ENCODE results near the gene UNC45B.

UNC45B gene

DNA sequence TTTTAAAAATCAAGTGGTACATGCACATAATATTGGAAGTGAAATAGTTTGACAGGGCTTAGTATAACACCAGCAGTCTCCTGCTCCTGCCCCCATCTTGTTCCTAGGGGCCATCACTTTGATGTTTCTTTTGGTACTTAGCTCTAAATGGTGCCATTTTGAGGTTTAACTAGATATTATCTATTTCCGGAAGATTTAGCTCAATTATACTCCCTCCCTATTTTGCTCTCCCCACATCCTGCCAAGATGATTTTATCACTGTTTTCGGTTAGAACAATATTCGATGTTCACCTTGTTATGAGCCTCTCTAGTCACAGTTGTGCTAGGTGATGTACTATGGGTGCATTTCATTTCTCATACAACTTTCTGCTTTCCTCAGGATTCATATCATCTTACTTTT is 66.6 kb downstream of the UNC45B start:
- Histone ChIP-seq H3K79me2 (ENCODE audit: low read length) (no peaks in the 10 kb centered on the region), H3K36me3 (replicated peaks; ENCODE audit: insufficient read depth, low read length) (no peaks in the 10 kb centered on the region), H3K27ac (ENCODE audit: low read length) (no peak overlapping the region), H3K4me1 (ENCODE audit: low read length) (peaks cover 7% of the 10 kb centered on the region), H3F3A (ENCODE audit: insufficient read depth, low read length) (no peaks in the 10 kb centered on the region), H3K9me2 (replicated peaks; ENCODE audit: insufficient read depth, low read length) (no peaks in the 10 kb centered on the region), H3K9me3 (replicated peaks; ENCODE audit: insufficient read depth, low read length) (no peaks in the 10 kb centered on the region), H3K4me2 (ENCODE audit: low read depth, low read length) (no peak overlapping the region), H2AFZ (ENCODE audit: low read length) (no peak overlapping the region), H4K20me1 (ENCODE audit: insufficient read depth, low read length) (no peaks in the 10 kb centered on the region), H3K4me3 (ENCODE audit: low read length) (no peak overlapping the region), H3K9ac (ENCODE audit: low read length) (no peak overlapping the region), H3K27me3 (replicated peaks; ENCODE audit: insufficient read depth, low read length) (no peaks in the 10 kb centered on the region)
- DNase-seq: no peak
- no peak for TF ChIP-seq EZH2 (optimal IDR thresholded peaks at IDR 0.05; ENCODE audit: low read depth, low read length)
- TF ChIP-seq, protein P1, sequence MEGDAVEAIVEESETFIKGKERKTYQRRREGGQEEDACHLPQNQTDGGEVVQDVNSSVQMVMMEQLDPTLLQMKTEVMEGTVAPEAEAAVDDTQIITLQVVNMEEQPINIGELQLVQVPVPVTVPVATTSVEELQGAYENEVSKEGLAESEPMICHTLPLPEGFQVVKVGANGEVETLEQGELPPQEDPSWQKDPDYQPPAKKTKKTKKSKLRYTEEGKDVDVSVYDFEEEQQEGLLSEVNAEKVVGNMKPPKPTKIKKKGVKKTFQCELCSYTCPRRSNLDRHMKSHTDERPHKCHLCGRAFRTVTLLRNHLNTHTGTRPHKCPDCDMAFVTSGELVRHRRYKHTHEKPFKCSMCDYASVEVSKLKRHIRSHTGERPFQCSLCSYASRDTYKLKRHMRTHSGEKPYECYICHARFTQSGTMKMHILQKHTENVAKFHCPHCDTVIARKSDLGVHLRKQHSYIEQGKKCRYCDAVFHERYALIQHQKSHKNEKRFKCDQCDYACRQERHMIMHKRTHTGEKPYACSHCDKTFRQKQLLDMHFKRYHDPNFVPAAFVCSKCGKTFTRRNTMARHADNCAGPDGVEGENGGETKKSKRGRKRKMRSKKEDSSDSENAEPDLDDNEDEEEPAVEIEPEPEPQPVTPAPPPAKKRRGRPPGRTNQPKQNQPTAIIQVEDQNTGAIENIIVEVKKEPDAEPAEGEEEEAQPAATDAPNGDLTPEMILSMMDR (IDR thresholded peaks at IDR 0.05; ENCODE audit: low read length): no peak
- no peak for TF ChIP-seq EZH2phosphoT487 (IDR thresholded peaks at IDR 0.05; ENCODE audit: low read length)

DNA sequence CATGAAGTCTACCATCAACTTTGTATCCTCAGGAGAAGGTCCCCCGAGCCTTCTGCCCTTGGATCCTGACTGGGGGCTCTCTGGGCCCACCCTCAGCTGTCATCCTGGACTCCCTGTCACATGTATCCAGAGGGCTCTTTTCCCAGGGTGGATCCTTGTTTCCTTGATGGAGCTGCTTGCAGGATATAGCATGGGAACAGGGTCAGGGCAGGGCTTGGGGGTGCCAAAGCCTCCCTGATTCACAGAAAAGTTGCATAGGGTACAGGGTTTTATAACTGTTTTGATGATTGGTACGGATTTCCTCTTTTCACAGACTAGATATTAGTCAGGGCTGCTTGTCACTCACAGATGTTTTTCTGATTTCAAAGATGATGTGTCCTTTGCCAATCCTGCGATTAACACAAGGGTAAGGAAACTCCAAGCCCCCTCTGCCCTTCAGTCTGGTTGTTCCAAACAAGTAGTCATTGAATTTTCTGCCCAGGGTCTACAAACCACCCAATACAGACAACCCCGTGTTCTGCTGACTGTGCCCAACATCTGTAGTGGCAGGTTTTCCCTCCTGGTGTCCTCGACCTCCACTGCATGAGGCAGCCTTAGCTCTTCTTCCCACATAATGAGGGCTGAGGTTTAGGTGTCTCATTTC is 67.1 kb downstream of the UNC45B start:
- no peaks in the 10 kb centered on the region for H3K27me3 ChIP-seq (replicated peaks; ENCODE audit: insufficient read depth, low read length)
- H3K4me1 ChIP-seq (ENCODE audit: low read length): peaks cover 10% of the 10 kb centered on the region
- H3K79me2 ChIP-seq (ENCODE audit: low read length): no peaks in the 10 kb centered on the region
- no peaks in the 10 kb centered on the region for H3K9me3 ChIP-seq (replicated peaks; ENCODE audit: insufficient read depth, low read length)
- H3K9me2 ChIP-seq (replicated peaks; ENCODE audit: insufficient read depth, low read length): no peaks in the 10 kb centered on the region
- no peak overlapping the region for H3K9ac ChIP-seq (ENCODE audit: low read length)
- TF ChIP-seq EZH2phosphoT487 (IDR thresholded peaks at IDR 0.05; ENCODE audit: low read length) (no peak), EZH2 (optimal IDR thresholded peaks at IDR 0.05; ENCODE audit: low read depth, low read length) (no peak)
- TF ChIP-seq, protein P1 (IDR thresholded peaks at IDR 0.05; ENCODE audit: low read length): no peak
- no peak for DNase-seq
- no peak overlapping the region for H2AFZ ChIP-seq (ENCODE audit: low read length)
- H4K20me1 ChIP-seq (ENCODE audit: insufficient read depth, low read length): no peaks in the 10 kb centered on the region
- no peak overlapping the region for H3K4me3 ChIP-seq (ENCODE audit: low read length)
- no peaks in the 10 kb centered on the region for H3F3A ChIP-seq (ENCODE audit: insufficient read depth, low read length)
- no peak overlapping the region for H3K4me2 ChIP-seq (ENCODE audit: low read depth, low read length)
- H3K36me3 ChIP-seq (replicated peaks; ENCODE audit: insufficient read depth, low read length): no peaks in the 10 kb centered on the region
- H3K27ac ChIP-seq (ENCODE audit: low read length): no peak overlapping the region

DNA sequence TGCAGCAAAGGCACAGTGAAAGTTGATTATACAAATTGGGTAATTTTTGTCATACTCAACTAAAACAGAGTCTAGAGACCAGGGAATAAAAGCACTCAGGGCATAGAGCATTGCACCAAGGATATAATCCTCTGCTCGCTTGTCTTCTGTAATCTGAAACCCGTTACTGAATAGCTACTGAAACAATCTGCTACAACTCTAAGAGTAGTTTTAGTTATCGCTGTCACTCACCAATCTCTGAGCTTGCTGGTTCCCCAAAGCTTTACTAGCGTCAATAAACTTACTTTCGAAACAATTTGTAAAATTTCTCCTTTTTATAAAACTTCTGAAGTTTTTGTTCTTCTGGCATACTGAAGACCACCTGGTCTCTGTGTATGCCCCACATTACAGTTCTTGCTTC is 69.5 kb downstream of the UNC45B start:
- no peak overlapping the region for H3K4me2 ChIP-seq (ENCODE audit: low read depth, low read length)
- no peak for DNase-seq
- no peak overlapping the region for H3K4me3 ChIP-seq (ENCODE audit: low read length)
- H3K36me3 ChIP-seq (replicated peaks; ENCODE audit: insufficient read depth, low read length): no peaks in the 10 kb centered on the region
- H3K4me1 ChIP-seq (ENCODE audit: low read length): peaks cover 10% of the 10 kb centered on the region
- H3K79me2 ChIP-seq (ENCODE audit: low read length): no peaks in the 10 kb centered on the region
- H3K9me3 ChIP-seq (replicated peaks; ENCODE audit: insufficient read depth, low read length): no peaks in the 10 kb centered on the region
- no peak overlapping the region for H2AFZ ChIP-seq (ENCODE audit: low read length)
- no peaks in the 10 kb centered on the region for H3K27me3 ChIP-seq (replicated peaks; ENCODE audit: insufficient read depth, low read length)
- no peaks in the 10 kb centered on the region for H3F3A ChIP-seq (ENCODE audit: insufficient read depth, low read length)
- TF ChIP-seq EZH2phosphoT487 (IDR thresholded peaks at IDR 0.05; ENCODE audit: low read length) (no peak), EZH2 (optimal IDR thresholded peaks at IDR 0.05; ENCODE audit: low read depth, low read length) (no peak)
- TF ChIP-seq, protein P1 (IDR thresholded peaks at IDR 0.05; ENCODE audit: low read length): no peak
- no peaks in the 10 kb centered on the region for H4K20me1 ChIP-seq (ENCODE audit: insufficient read depth, low read length)
- no peak overlapping the region for H3K27ac ChIP-seq (ENCODE audit: low read length)
- H3K9ac ChIP-seq (ENCODE audit: low read length): no peak overlapping the region
- H3K9me2 ChIP-seq (replicated peaks; ENCODE audit: insufficient read depth, low read length): no peaks in the 10 kb centered on the region

Measured in MM.1S (cell line).